SIG-M5 (cell line): Measurements from ENCODE around the gene PIANP.
"Not testable (repeated sequence)": the region's sequence is repeated elsewhere in the genome, so short reads cannot be mapped to it uniquely, and the experiment has no call there.

ENCODE experiments used
- DNase-seq: peaks from one replicate; lab custom pipeline; 2025; lab: John Stamatoyannopoulos, UW

The PIANP gene

GRCh38 chr12:6700646-6701051 is at the start of gene PIANP:
Gene PIANP (minus strand): TSS chr12:6700815. CDS start chr12:6698061, 2,754 bp downstream.
- no peak for DNase-seq

- no peak for DNase-seq
These were observed 48.1 kb upstream of the PIANP start for GRCh38 chr12:6748761-6749160.

- no peak for DNase-seq
These were observed 46.6 kb upstream of the PIANP start for GRCh38 chr12:6747216-6747615.

- DNase-seq, result peak; percentile 82
These were observed 45.3 kb upstream of the PIANP start for GRCh38 chr12:6745741-6746525.

- not testable (repeated sequence) for DNase-seq
These were observed 42.7 kb upstream of the PIANP start for GRCh38 chr12:6743300-6743699.

GRCh38 chr12:6742834-6743233 is 42.2 kb upstream of the PIANP start:
- no peak for DNase-seq

- not testable (repeated sequence) for DNase-seq
These were observed 41.5 kb upstream of the PIANP start for GRCh38 chr12:6742080-6742479.

- no peak for DNase-seq
These were observed 36.1 kb upstream of the PIANP start for GRCh38 chr12:6736754-6737153.

GRCh38 chr12:6735448-6736191 is 35.0 kb upstream of the PIANP start:
- no peak for DNase-seq

GRCh38 chr12:6734506-6735387 is 34.1 kb upstream of the PIANP start:
- DNase-seq, result no peak

- no peak for DNase-seq
These were observed 29.6 kb upstream of the PIANP start for GRCh38 chr12:6730169-6730568.

- no peak for DNase-seq
These were observed 28.6 kb upstream of the PIANP start for GRCh38 chr12:6729186-6729585.

- no peak for DNase-seq
These were observed 24.7 kb upstream of the PIANP start for GRCh38 chr12:6725350-6725749.

GRCh38 chr12:6724409-6724797 is 23.8 kb upstream of the PIANP start:
- peak; percentile 52 for DNase-seq

- peak; percentile 97 for DNase-seq
These were observed 23.2 kb upstream of the PIANP start, which contains the start of gene COPS7A for GRCh38 chr12:6723607-6724408. Gene COPS7A (plus strand): TSS chr12:6724046. CDS start chr12:6724657, 611 bp downstream.

GRCh38 chr12:6722863-6723262 is 22.2 kb upstream of the PIANP start:
- DNase-seq, result no peak

- no peak for DNase-seq
These were observed 16.3 kb upstream of the PIANP start for GRCh38 chr12:6716874-6717437.

GRCh38 chr12:6716031-6716873 is 15.6 kb upstream of the PIANP start:
- not testable (repeated sequence) for DNase-seq

- no peak for DNase-seq
These were observed 8.4 kb upstream of the PIANP start for GRCh38 chr12:6708960-6709394.

- not testable (repeated sequence) for DNase-seq
These were observed 7.7 kb upstream of the PIANP start for GRCh38 chr12:6708351-6708750.
